GM18511 (cell line): Measurements from ENCODE around the gene FAM117B.
A peak's percentile ranks its signal among the peaks of the same experiment; 100 is the strongest.
"Not testable (repeated sequence)": the region's sequence is repeated elsewhere in the genome, so short reads cannot be mapped to it uniquely, and the experiment has no call there.

Experiments
- ATAC-seq: cut with Tn5 transposase; IDR thresholded peaks from one replicate; pipeline ENCODE4 v1.9.1; 2021; ENCODE audit warnings: mild to moderate bottlenecking, moderate library complexity; ENCODE audit not compliant: unreplicated experiment

The FAM117B gene

DNA sequence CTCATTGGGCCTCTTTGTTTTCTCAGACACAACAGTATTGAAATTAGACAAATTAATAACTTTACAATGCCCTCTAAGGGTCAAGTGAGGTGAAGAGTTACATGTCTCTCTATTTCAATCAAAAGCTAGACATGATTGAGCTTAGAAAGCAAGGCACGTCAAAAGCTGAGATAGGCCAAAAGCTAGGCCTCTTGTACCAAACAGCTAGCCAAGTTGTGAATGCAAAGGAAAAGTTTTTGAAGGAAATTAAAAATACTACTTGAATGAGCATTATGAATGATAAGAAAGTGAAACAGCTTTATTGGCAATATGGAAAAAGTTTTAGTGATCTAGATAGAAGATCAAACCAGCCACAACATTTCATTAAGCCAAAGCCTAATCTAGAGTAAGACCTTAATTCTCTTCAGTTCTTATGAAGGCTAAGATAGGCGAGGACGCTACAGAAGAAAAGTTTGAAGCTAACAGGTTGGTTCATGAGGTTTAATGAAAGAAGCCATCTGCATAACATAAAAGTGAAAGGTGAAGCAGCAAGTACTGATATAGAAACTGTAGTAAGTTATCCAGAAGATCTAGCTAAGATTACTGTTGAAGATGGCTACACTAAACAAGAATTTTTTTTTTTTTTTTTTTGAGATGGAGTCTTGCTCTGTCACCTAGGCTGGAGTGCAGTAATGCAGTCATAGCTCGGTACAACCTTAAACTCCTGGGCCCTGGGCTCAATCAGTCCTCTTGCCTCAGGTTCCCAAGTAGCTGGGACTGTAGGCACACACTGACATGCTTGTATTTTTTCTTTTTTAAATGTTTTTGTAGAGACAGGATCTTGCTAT lies 65.5 kb downstream of the FAM117B start:
- ATAC-seq, result no peak

DNA sequence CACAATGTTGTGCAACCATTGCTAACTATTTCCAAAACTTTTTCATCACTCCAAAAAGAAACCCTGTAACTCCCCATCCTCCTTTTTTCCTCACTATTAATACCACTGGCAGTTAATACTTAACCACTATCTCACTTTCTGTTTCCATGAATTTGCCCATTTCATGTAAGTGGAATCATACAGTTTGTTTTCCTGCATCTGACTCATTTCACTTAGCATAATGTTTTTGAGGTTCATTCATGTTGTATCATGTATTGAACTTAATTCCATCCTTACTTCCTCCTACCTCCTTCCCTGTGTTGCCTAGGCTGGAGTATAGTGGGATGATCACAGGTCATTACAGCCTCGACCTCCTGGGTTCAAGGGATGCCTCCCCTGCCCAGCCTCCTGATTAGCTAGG lies 68.3 kb downstream of the FAM117B start:
- no peak for ATAC-seq

DNA sequence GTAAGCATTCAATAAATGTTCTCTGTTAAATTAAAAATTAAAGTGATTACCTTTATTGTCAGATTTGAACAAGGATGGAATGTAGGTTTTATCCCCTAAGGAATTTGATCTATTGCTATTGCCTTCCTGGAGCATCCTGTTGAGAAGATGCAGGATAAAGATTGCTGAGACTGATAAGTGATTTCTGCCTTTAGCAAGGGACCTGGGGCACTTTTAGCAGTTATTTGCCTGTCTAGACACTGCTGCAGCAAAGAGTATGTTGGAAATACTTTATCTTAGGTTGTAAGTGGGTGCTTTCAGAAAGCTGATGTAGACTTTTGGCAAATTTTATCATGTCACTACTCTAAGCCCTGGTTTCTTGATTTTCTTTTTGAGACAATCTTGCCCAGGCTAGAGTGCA lies 69.5 kb downstream of the FAM117B start:
- no peak for ATAC-seq

GRCh38 chr2:202705446-202706020 lies 70.8 kb downstream of the FAM117B start:
- ATAC-seq, result no peak

DNA sequence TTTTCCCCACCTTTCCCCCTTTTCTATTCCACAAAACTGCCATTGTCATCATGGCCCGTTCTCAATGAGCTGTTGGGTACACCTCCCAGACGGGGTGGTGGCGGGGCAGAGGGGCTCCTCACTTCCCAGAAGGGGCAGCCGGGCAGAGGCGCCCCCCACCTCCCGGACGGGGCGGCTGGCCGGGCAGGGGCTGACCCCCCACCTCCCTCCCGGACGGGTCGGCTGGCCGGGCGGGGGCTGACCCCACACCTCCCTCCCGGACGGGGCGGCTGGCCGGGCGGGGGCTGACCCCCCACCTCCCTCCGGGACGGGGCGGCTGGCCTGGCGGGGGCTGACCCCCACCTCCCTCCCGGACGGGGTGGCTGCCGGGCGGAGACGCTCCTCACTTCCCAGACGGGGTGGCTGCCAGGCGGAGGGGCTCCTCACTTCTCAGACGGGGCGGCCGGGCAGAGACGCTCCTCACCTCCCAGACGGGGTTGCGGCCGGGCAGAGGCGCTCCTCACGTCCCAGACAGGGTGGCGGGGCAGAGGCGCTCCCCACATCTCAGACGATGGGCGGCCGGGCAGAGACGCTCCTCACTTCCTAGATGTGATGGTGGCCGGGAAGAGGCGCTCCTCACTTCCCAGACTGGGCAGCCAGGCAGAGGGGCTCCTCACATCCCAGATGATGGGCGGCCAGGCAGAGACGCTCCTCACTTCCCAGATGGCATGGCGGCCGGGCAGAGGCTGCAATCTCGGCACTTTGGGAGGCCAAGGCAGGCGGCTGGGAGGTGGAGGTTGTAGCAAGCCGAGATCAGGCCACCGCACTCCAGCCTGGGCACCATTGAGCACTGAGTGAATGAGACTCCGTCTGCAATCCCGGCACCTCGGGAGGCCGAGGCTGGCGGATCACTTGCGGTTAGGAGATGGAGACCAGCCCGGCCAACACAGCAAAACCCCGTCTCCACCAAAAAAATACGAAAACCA lies 80.5 kb downstream of the FAM117B start:
- ATAC-seq, result not testable (repeated sequence)

DNA sequence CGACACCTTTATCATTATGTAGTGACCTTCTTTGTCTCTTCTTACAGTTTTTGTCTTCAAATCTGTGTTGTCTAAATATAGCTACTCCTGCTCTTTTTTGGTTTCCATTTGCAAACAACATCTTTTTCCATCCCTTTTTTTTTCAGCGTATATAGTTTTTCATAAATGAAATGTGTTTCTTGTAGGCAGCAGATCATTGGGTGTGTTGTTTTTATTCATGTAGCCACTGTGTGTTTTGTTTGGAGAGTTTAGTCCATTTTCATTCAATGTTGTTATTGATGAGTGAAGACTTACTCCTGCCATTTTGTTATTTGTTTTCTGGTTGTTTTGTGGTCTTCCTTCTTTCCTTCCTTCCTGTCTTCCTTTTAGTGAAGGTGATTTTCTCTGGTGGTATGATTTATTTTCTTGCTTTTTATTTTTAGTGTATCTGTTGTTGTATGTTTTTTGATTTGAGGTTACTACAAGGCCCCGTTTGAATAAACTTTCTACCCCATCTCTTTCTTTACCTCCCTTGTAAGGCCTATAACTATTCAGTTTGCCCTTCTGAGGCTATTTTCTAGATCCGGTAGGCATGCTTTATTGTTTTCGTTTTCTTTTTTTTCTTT lies 81.4 kb downstream of the FAM117B start:
- ATAC-seq, result no peak

GRCh38 chr2:202716953-202717597 lies 82.3 kb downstream of the FAM117B start:
- no peak for ATAC-seq

- ATAC-seq, result no peak
These were observed 83.0 kb downstream of the FAM117B start for GRCh38 chr2:202717598-202718310.

GRCh38 chr2:202718614-202719013 lies 83.8 kb downstream of the FAM117B start:
- ATAC-seq, result no peak

DNA sequence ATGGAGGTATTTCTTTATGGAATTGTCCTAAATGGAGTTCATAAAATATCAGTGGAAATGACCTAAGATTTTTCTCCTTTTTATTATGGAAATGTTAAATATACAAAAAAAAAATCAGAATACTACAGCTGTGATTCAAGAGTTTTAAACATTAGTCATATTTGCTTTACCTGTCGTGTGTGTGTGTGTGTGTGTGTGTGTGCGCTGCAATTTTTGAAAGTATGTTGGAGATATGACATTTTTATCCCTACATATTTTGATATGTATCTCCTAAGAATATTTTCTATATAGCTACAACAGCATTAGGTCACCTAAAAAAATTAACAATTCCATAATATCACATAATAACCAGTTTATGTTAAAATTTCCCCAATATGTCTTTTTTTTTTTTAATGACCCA lies 85.5 kb downstream of the FAM117B start:
- ATAC-seq, result no peak

GRCh38 chr2:202721621-202722020 lies 86.9 kb downstream of the FAM117B start:
- ATAC-seq, result no peak

GRCh38 chr2:202723746-202724145 lies 89.0 kb downstream of the FAM117B start:
- no peak for ATAC-seq

DNA sequence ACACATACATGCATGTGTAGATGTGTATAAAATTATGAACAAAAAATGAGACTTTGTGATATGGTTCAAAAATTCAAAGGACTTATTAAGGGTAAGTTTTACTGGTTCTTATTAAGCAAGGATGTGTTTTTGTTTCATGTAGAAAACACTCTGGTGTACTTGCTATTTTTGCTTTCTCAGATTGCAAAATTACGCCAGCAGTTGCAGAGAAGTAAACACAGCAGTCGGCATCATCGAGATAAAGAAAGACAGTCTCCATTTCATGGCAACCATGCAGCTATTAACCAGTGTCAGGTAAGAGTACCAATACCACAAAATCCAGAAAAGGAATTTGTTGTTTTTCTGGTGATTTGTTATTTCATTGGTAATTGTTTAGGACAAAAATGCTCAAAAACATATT lies 91.3 kb downstream of the FAM117B start:
- ATAC-seq, result no peak

- ATAC-seq, result no peak
These were observed 102.1 kb downstream of the FAM117B start for GRCh38 chr2:202736826-202737225.

DNA sequence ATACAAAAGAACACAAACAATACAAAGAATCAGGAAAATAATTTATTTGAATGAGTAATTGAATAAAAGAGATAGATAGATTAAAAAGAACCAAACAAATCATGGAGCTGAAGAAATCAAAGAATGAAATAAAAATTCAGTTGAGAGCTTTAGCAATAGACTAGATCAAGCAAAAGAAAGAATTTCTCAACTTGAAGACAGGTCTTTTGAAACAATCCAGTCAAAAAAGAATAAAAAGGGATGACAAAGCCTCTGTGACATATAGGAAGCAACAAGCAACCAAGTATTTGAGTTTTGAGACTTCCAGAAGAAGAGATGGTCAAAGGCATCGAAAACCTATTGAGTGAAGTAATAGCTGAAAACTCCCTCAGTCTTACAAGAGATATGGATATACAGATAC lies 108.8 kb downstream of the FAM117B start:
- no peak for ATAC-seq

DNA sequence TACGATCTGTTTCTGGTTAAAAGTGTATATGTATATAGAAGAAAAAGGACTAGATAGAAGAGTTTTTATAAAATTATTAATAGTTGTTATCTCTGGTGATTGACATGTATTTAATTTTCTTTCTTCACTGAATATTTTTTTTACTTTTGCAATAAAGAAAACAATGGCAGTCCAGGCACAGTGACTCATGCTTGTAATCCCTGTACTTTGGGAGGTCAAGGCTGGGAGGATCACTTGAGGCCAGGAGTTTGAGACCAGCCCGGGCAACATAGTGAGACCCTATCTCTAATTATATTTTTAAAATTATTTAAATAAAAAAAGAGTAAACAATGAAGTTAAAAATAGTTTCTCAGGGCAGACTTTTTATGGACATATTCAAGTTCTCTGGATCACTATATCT lies 114.7 kb downstream of the FAM117B start:
- ATAC-seq, result no peak

DNA sequence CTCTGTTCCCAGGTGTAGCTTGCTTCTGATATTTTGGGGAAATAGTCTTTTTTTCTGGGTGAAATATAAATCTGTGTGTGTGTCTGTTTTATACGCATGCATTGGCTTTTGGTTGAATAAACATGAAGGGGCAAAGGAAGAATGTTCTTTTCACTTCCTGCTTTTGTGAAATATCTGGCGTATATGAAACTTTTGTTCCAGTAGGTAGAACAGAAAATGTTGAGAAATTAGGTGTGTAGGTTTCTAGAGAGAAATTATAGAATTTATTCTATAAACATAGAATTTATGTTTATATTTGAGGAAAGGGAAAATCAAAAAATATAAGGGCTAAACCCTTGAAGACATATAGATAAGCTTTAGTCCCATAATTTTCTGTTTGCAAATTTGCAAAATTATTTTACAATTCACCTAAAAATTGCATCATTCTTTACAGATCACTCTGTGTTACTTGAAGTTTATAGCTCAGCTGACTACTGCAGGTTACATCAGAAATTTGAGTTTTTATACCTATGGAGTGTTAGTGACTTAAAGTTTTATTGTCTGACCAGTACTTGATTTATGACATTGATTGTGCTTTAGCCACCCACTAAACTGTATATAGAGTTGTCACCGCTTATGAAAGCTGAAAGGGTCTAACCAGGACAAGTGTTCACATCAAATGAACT lies 116.1 kb downstream of the FAM117B start:
- peak; percentile 68 for ATAC-seq

DNA sequence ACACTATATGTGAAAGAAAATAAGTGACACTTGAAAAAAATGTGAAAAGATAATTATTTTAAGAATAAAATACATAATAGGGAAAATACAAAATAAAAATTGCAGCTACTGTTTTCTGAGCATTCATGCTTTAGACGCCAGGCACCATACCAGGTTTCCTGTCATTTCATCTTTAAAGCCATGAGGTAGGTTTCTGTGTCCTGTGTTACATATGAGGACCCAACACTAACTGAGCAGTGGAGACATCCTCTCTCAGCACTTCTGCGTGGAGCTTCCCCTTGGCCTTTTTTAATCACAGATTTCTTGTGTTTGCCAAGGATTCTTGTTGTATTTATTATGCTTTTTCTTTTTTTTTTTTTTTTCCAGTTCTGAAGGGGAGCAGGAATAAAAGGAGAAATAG lies 117.3 kb downstream of the FAM117B start:
- ATAC-seq, result no peak

- no peak for ATAC-seq
These were observed 120.2 kb downstream of the FAM117B start for GRCh38 chr2:202754936-202755335.
